HG03521 (cell line): ENCODE measurements around the gene FAM83F.
"Not testable (repeated sequence)": the region's sequence is repeated elsewhere in the genome, so short reads cannot be mapped to it uniquely, and the experiment has no call there.

Experiments used
- ATAC-seq: cut with Tn5 transposase; IDR thresholded peaks from one replicate; pipeline ENCODE4 v1.9.1; 2021; ENCODE audit warnings: mild to moderate bottlenecking, moderate library complexity; ENCODE audit not compliant: unreplicated experiment

Gene FAM83F

GRCh38 chr22:40009951-40010671, 15.4 kb downstream of the FAM83F start:
- ATAC-seq: no peak

GRCh38 chr22:40010746-40011145, 16.0 kb downstream of the FAM83F start:
- ATAC-seq: no peak

DNA sequence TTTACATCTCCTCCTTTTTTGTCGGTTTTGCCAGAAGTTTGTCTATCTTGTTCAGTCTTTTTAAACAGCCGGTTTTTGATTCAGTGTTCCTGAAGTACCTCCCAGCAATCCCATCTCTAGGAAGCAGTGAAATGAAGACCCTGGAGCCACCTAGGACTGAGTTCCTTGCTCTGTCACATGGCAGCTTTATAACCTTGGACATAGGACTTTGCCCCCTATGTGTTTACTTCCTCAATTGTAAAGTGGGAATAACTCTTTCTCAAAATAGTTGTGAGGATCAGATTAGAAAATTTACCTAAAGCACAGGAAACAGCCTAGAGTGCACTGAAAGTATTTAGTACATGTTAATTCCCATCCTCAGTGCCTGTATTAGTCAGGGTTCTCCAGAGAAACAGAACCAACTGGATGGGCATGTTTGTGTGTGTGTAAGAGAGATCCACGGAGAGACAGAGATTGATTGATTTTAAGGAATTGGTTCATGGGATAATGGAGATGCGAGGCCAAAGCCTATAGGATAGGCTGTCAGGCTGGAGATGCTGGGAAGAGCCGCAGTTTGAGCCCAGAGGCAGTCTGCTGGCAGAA, 20.0 kb downstream of the FAM83F start:
- no peak for ATAC-seq

DNA sequence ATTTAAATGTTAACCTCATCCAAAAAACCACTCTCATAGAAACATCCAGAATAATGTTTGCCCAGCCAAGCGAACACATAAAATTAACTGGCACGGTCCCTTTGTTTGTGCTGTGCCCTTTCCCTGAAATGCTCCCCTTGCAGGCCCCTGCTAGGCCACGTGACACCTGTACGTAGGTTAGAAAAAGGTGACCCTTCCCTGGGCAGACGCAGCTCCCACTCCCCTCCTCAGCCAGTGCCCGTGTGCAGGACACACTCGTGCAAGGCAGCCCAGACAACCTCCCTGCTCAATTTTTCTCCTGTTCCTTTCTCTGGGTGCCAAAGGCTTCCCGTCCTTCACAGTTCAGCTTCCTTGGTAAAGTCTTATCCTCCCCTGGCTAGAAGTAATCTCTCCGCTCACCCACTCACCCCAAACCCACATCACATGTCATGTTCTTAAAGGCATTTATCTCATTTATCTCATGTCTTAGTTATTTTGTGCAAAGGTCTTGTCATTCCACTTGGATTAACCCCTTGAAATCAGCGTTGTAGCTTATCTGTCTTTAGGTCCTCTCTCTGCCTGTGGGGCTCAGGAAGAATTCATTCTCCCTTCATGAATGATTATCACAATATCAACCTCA, 20.7 kb downstream of the FAM83F start:
- ATAC-seq: no peak

- no peak for ATAC-seq
Observed at GRCh38 chr22:40018051-40018450, 23.3 kb downstream of the FAM83F start.

- no peak for ATAC-seq
Observed at GRCh38 chr22:40019100-40019499, 24.3 kb downstream of the FAM83F start.

- no peak for ATAC-seq
Observed at GRCh38 chr22:40020956-40021355, 26.2 kb downstream of the FAM83F start.

GRCh38 chr22:40021401-40022000, 26.7 kb downstream of the FAM83F start:
- no peak for ATAC-seq

GRCh38 chr22:40022536-40023240, 27.9 kb downstream of the FAM83F start:
- no peak for ATAC-seq

GRCh38 chr22:40023341-40023841, 28.6 kb downstream of the FAM83F start:
- no peak for ATAC-seq

GRCh38 chr22:40024201-40025061, 29.7 kb downstream of the FAM83F start:
- ATAC-seq: no peak

DNA sequence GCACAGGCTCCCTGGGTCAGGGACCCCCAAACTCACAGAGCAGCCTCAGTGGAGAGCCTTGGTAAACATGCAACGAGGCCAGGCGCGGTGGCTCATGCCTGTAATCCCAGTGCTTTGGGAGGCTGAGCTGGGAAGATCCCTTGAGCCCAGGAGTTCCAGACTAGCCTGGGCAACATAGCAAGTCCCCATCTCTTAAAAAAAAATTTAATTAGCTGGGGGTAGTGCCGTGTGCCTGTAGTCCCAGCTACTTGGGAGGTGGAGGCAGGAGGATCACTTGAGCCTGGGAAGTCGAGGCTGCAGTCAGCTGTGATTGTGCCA, 30.3 kb downstream of the FAM83F start:
- not testable (repeated sequence) for ATAC-seq

GRCh38 chr22:40025856-40026255, 31.1 kb downstream of the FAM83F start:
- no peak for ATAC-seq

DNA sequence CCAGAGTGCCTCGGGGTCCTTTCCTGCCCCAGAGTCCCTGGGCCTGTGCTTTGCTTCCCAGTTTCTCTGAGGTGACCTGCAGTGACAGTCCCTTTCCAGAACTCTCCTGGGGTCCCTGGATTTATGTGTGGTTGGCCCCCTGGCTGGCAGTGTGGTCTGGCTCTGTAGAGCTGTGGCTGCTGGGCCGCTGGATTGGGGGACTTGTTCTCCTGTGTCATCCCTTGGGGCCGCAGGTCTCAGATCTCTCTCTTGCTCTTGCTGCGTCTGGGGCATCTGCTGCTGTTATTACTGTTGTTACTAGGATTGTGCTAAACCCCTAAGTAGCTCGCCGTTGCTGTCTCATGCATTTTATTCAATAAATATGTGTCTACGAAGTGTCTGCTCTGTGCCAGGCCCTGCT, 31.9 kb downstream of the FAM83F start:
- ATAC-seq: no peak

DNA sequence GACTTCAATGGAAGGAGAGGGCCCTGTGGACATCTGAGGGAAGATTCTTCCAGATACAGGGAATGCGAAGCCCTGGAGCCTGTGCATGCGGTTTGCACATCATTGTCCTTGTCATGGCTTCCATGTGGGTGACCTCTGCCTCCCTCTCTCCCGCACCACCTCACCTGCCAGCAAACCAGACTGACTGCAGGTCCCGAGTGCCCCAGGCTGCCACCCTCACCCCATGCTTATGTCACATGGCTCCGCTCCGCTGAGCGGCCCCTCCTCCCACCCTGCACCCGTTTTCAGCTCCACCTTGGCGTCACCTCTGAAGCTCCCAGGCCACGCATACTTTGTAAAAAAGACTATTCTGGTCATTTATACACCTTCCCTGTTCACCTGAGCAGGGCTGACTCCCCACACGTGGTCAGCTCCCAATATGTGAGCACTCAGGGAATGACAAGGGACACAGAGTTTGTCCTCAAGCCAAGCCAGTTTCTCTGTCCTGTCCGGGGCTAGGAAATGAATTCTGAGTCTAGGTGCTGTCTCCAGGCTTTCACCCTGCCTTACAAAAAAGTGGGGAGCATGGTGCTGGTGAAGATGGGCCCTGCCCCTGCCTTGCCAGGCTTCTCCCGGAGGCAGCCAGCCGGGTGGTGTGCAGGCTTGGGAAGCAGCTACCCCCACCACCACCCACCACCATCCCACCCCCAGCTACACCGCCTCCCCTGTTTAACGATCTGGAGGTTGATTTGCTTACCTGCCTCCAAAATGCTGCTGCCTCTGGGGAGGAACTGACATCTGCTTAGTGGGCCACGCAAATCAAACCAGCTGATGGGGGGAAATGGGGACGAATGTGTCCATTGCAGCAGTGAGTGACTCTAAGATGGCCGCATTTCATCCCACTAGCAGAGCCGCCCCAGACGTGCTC, 32.7 kb downstream of the FAM83F start:
- ATAC-seq: no peak

- no peak for ATAC-seq
Observed at GRCh38 chr22:40028098-40028425, 33.3 kb downstream of the FAM83F start.

DNA sequence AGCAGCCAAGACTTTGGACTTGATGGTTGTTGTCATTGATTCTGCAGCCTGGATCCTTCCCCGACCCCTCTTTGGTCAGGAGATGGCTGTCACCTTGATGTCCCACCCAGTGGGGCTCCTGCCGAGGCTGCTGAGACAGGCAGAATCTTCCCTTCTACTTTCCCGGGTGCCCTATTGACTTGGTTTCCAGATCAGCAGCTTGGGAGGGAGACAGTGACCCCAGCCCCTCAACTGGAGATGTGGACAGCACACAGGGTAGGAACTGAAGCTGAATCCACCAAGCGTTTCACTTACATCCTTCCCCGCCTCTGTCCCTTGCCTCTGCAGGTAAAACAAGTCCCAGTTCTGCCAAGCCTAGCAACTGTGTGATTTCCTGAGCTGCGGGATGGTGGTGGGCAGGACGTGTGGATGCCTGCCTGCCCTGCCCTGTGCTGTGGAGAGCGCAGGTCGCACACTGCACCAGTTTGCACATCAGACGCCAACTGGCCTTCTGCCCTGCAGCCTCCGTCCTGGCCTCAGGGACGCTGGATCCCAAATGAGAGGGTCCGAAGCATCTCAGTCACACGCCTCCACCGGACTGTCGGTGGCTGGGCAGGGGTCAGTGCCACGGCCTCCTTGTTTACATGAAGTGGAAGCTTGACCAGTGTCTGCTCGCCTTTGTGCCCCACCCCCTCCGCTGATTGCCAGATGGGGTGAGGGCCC, 34.6 kb downstream of the FAM83F start:
- no peak for ATAC-seq

DNA sequence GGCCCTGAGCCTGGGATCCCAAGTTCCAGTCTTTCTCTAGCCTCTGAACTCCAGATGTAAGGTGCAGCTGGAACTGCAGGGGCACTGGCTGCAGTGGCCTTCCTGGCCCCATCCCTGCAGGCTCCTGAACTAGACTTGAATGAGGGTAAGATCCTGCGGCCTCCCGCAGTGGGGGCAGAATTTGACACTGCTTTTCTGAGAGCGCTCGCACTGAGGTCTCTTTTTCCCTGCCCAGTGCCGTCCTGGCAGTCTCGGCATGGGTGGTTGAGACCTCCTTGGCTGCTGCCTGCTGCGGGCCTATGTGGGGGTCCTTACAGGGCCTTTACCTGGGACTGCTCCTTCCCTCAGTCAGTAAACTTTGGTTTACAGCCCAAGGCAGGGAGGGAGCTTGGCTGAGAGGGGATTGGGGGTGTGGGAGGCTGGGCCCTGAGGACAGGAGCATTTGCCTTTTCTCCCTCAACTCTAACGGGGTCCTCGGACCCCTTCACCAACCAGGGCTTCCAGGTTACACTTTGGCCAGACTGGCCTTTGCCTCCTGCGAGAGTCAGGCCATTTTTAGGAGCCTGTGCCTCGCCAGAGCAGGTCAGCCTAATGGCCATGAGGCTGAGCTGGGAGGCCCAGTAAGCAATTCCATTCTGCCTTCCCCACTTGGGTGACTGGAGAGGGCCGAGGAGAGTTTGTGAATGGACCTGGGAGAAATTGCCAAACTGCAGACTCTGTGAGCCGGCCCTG, 35.4 kb downstream of the FAM83F start:
- no peak for ATAC-seq
